NB4 (cell line): ENCODE results near the gene PCCA.

Experiments
- POLR2A ChIP-seq: IDR thresholded peaks from 2 replicates; pipeline ENCODE4 v1.6.1; 2011; ENCODE audit warnings: mild to moderate bottlenecking; ENCODE audit not compliant: insufficient read length; ENCODE audit errors: extremely low read depth
- TF ChIP-seq, protein P1 (sequence below): IDR thresholded peaks from one replicate; pipeline ENCODE4 v1.5.1; 2012; ENCODE audit warnings: low read depth, low read length
- TF ChIP-seq, protein P2 (sequence below): IDR thresholded peaks from 2 replicates; pipeline ENCODE4 v1.6.1; 2011; ENCODE audit warnings: low read depth, low read length

DNA sequence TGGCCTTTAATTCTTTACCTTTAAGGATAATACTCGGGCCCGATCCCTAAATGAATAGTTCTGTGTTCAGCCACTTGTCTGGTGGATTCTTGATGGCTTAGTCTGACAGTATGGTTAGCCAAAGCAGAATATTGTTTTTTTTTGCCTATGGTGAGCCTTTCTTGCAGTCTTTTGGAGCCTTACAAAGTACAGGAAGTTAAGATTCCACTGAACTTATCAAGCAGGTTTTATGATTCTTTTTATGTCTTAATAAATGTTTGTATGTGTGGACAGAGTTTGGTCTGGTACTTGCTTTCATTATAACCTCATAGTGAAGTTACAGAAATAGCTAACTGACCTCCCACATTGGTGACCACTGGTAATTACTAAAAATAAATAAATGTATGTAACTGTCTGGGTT lies 17.1 kb downstream of the PCCA start:
- TF ChIP-seq, protein P1, sequence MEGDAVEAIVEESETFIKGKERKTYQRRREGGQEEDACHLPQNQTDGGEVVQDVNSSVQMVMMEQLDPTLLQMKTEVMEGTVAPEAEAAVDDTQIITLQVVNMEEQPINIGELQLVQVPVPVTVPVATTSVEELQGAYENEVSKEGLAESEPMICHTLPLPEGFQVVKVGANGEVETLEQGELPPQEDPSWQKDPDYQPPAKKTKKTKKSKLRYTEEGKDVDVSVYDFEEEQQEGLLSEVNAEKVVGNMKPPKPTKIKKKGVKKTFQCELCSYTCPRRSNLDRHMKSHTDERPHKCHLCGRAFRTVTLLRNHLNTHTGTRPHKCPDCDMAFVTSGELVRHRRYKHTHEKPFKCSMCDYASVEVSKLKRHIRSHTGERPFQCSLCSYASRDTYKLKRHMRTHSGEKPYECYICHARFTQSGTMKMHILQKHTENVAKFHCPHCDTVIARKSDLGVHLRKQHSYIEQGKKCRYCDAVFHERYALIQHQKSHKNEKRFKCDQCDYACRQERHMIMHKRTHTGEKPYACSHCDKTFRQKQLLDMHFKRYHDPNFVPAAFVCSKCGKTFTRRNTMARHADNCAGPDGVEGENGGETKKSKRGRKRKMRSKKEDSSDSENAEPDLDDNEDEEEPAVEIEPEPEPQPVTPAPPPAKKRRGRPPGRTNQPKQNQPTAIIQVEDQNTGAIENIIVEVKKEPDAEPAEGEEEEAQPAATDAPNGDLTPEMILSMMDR = no peak
- TF ChIP-seq, protein P2, sequence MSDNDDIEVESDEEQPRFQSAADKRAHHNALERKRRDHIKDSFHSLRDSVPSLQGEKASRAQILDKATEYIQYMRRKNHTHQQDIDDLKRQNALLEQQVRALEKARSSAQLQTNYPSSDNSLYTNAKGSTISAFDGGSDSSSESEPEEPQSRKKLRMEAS = no peak
- no peak for TF ChIP-seq POLR2A
